Neural cell (in vitro differentiated cells): ENCODE results near the gene HIVEP3. TPM values are rescaled to one million over a fixed set of nuclear protein-coding genes. Genes with fewer than 3 reads are reported as not detected.

Experiments used
- H2AFZ ChIP-seq: fragments of 200-600, 300-800 bp; sonication (generic), shearing (Covaris generic); 2 replicates; pipeline ENCODE4 v1.6.0; 2014; ENCODE audit warnings: low read depth, mild to moderate bottlenecking, antibody characterized with exemption, low read length, moderate library complexity
- H3F3A ChIP-seq: fragments of 200-600 bp; shearing (Covaris generic); 2 replicates; pipeline ENCODE4 v1.6.1; 2016; ENCODE audit warnings: mild to moderate bottlenecking, moderate library complexity, mixed read lengths, antibody characterized with exemption, low read length; ENCODE audit not compliant: insufficient read depth, poor library complexity, severe bottlenecking
- H3K27ac ChIP-seq: fragments of 200-600, 300-800 bp; sonication (generic), shearing (Covaris generic); 2 replicates; pipeline ENCODE4 v1.5.1; 2014; ENCODE audit warnings: mild to moderate bottlenecking, low read length, moderate library complexity
- H3K27me3 ChIP-seq: fragments of 300-800, 200-600 bp; sonication (generic), shearing (Covaris generic); 2 replicates; pipeline ENCODE4 v1.6.0; 2014; ENCODE audit warnings: mild to moderate bottlenecking, low read depth, low read length, moderate library complexity; ENCODE audit not compliant: insufficient read depth
- H3K36me3 ChIP-seq: fragments of 300-800, 200-600 bp; sonication (generic), shearing (Covaris generic); 2 replicates; pipeline ENCODE4 v1.5.1; 2014; ENCODE audit warnings: mild to moderate bottlenecking, antibody characterized with exemption, low read length, moderate library complexity; ENCODE audit not compliant: insufficient read depth
- H3K4me2 ChIP-seq: fragments of 300-800, 200-600 bp; sonication (generic), shearing (Covaris generic); 2 replicates; pipeline ENCODE4 v1.6.0; 2014; ENCODE audit warnings: mild to moderate bottlenecking, low read length
- H3K4me3 ChIP-seq: fragments of 300-800, 200-600 bp; sonication (generic), shearing (Covaris generic); 2 replicates; pipeline ENCODE4 v1.5.1; 2014; ENCODE audit warnings: mild to moderate bottlenecking, low read length, moderate library complexity
- H3K79me2 ChIP-seq: fragments of 200-600 bp; shearing (Covaris generic); replicated peaks from 2 replicates; pipeline ENCODE4 v1.6.0; 2014; ENCODE audit warnings: mild to moderate bottlenecking, low read length, moderate library complexity; ENCODE audit not compliant: insufficient read depth
- H3K9ac ChIP-seq: fragments of 300-800, 200-600 bp; sonication (generic), shearing (Covaris generic); 2 replicates; pipeline ENCODE4 v1.6.1; 2016; ENCODE audit warnings: mild to moderate bottlenecking, low read length, mixed read lengths
- H3K9me2 ChIP-seq: fragments of 200-600 bp; shearing (Covaris generic); 2 replicates; pipeline ENCODE4 v1.6.1; 2016; ENCODE audit warnings: mild to moderate bottlenecking, low read length, mixed read lengths; ENCODE audit not compliant: insufficient read depth
- H3K9me3 ChIP-seq: fragments of 200-600, 300-800 bp; sonication (generic), shearing (Covaris generic); 2 replicates; pipeline ENCODE4 v1.6.1; 2016; ENCODE audit warnings: mild to moderate bottlenecking, mixed run types, low read length, moderate library complexity, mixed read lengths
- H4K20me1 ChIP-seq: fragments of 200-600 bp; shearing (Covaris generic); 2 replicates; pipeline ENCODE4 v1.6.1; 2016; ENCODE audit warnings: mild to moderate bottlenecking, mixed run types; ENCODE audit not compliant: insufficient read depth
- CTCF ChIP-seq: fragments of 450-650 bp; IDR thresholded peaks from 2 replicates; pipeline ENCODE4 v1.5.1; 2014; ENCODE audit warnings: antibody characterized with exemption, mild to moderate bottlenecking, moderate library complexity; ENCODE audit not compliant: poor library complexity, severe bottlenecking
- EP300 ChIP-seq: fragments of 450-650 bp; conservative IDR thresholded peaks from 2 replicates; pipeline ENCODE4 v1.6.1; 2014; ENCODE audit warnings: antibody characterized with exemption, mild to moderate bottlenecking, moderate library complexity; ENCODE audit not compliant: poor library complexity, severe bottlenecking
- EZH2 ChIP-seq: fragments of 200-600, 300-800 bp; shearing (Covaris generic), sonication (generic); IDR thresholded peaks from 2 replicates; pipeline ENCODE4 v1.6.1; 2014; ENCODE audit warnings: antibody characterized with exemption, low read length, borderline replicate concordance, mild to moderate bottlenecking; ENCODE audit not compliant: insufficient read depth, poor library complexity, severe bottlenecking
- MXI1 ChIP-seq: fragments of 450-650 bp; conservative IDR thresholded peaks from 2 replicates; pipeline ENCODE4 v1.6.1; 2014; ENCODE audit warnings: antibody characterized with exemption, mild to moderate bottlenecking; ENCODE audit not compliant: poor library complexity, severe bottlenecking
- POLR2AphosphoS5 ChIP-seq: IDR thresholded peaks from 2 replicates; pipeline ENCODE4 v1.6.1; 2012
- RAD21 ChIP-seq: fragments of 450-650 bp; conservative IDR thresholded peaks from 2 replicates; pipeline ENCODE4 v1.6.1; 2014; ENCODE audit warnings: antibody characterized with exemption, mild to moderate bottlenecking, moderate library complexity
- SMC3 ChIP-seq: fragments of 450-650 bp; conservative IDR thresholded peaks from 2 replicates; pipeline ENCODE4 v1.6.1; 2014; ENCODE audit warnings: antibody characterized with exemption, mild to moderate bottlenecking, moderate library complexity; ENCODE audit not compliant: poor library complexity
- TAF1 ChIP-seq: IDR thresholded peaks from 2 replicates; pipeline ENCODE4 v1.6.1; 2012; ENCODE audit warnings: low read depth
- polyA plus RNA-seq: library from polyadenylated mRNA; depleted of rRNA; stranded (reverse); fragments of >200 nt; gene quantifications from 2 replicates; pipeline ENCODE4 v1.2.3, GENCODE V29; 2014
- TF ChIP-seq, protein P1 (sequence below): IDR thresholded peaks from 2 replicates; pipeline ENCODE4 v1.6.1; 2012; ENCODE audit warnings: borderline replicate concordance

HIVEP3 gene
- polyA plus RNA-seq, 1 donor from 2014 or later, result 2.6 TPM

- H3K79me2 ChIP-seq, result no peaks in the 10 kb centered on the region
- no peaks in the 10 kb centered on the region for H3K9me3 ChIP-seq
- H3K4me3 ChIP-seq, result no peak overlapping the region
- H3K27ac ChIP-seq, result no peak overlapping the region
- no peak overlapping the region for H2AFZ ChIP-seq
- no peaks in the 10 kb centered on the region for H4K20me1 ChIP-seq
- no peaks in the 10 kb centered on the region for H3K36me3 ChIP-seq
- no peak overlapping the region for H3K9ac ChIP-seq
- no peaks in the 10 kb centered on the region for H3K27me3 ChIP-seq
- H3F3A ChIP-seq, result no peaks in the 10 kb centered on the region
- no peak overlapping the region for H3K4me2 ChIP-seq
- TF ChIP-seq CTCF (no peak), POLR2AphosphoS5 (no peak), MXI1 (no peak), TAF1 (no peak), EZH2 (no peak), SMC3 (no peak), EP300 (no peak), RAD21 (no peak)
- TF ChIP-seq, protein P1, sequence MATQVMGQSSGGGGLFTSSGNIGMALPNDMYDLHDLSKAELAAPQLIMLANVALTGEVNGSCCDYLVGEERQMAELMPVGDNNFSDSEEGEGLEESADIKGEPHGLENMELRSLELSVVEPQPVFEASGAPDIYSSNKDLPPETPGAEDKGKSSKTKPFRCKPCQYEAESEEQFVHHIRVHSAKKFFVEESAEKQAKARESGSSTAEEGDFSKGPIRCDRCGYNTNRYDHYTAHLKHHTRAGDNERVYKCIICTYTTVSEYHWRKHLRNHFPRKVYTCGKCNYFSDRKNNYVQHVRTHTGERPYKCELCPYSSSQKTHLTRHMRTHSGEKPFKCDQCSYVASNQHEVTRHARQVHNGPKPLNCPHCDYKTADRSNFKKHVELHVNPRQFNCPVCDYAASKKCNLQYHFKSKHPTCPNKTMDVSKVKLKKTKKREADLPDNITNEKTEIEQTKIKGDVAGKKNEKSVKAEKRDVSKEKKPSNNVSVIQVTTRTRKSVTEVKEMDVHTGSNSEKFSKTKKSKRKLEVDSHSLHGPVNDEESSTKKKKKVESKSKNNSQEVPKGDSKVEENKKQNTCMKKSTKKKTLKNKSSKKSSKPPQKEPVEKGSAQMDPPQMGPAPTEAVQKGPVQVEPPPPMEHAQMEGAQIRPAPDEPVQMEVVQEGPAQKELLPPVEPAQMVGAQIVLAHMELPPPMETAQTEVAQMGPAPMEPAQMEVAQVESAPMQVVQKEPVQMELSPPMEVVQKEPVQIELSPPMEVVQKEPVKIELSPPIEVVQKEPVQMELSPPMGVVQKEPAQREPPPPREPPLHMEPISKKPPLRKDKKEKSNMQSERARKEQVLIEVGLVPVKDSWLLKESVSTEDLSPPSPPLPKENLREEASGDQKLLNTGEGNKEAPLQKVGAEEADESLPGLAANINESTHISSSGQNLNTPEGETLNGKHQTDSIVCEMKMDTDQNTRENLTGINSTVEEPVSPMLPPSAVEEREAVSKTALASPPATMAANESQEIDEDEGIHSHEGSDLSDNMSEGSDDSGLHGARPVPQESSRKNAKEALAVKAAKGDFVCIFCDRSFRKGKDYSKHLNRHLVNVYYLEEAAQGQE, result no peak
- H3K9me2 ChIP-seq, result no peaks in the 10 kb centered on the region
Measured at GRCh38 chr1:41794031-41794430, 124.7 kb downstream of the HIVEP3 start.

- H3F3A ChIP-seq, result no peaks in the 10 kb centered on the region
- no peaks in the 10 kb centered on the region for H3K36me3 ChIP-seq
- TF ChIP-seq, protein P1, result no peak
- TF ChIP-seq RAD21, result no peak
- TF ChIP-seq CTCF, result no peak
- TF ChIP-seq TAF1, result no peak
- no peak for TF ChIP-seq SMC3
- no peak for TF ChIP-seq EP300
- TF ChIP-seq POLR2AphosphoS5, result no peak
- TF ChIP-seq MXI1, result no peak
- no peak for TF ChIP-seq EZH2
- H4K20me1 ChIP-seq, result no peaks in the 10 kb centered on the region
- no peaks in the 10 kb centered on the region for H3K27me3 ChIP-seq
- no peaks in the 10 kb centered on the region for H3K79me2 ChIP-seq
- no peak overlapping the region for H3K4me2 ChIP-seq
- H2AFZ ChIP-seq, result no peak overlapping the region
- H3K9ac ChIP-seq, result no peak overlapping the region
- H3K9me3 ChIP-seq, result no peaks in the 10 kb centered on the region
- H3K4me3 ChIP-seq, result no peak overlapping the region
- no peaks in the 10 kb centered on the region for H3K9me2 ChIP-seq
- H3K27ac ChIP-seq, result no peak overlapping the region
Measured at GRCh38 chr1:41792485-41792770, 126.3 kb downstream of the HIVEP3 start.
